ENCODE results near the gene PTPRN2.

PTPRN2 gene

GRCh38 chr7:158576050-158576762 lies 11.4 kb downstream of the PTPRN2 start:
- DNase-seq = no peak

GRCh38 chr7:158574308-158575036 lies 13.2 kb downstream of the PTPRN2 start:
- no peak for DNase-seq

GRCh38 chr7:158573310-158573709 lies 14.3 kb downstream of the PTPRN2 start:
- no peak for DNase-seq

GRCh38 chr7:158572000-158572828 lies 15.4 kb downstream of the PTPRN2 start:
- no peak for DNase-seq

- no peak for DNase-seq
These were observed 17.0 kb downstream of the PTPRN2 start for GRCh38 chr7:158570449-158571170.

GRCh38 chr7:158569858-158570323 lies 17.7 kb downstream of the PTPRN2 start:
- no peak for DNase-seq

GRCh38 chr7:158568974-158569857 lies 18.4 kb downstream of the PTPRN2 start:
- DNase-seq = no peak

GRCh38 chr7:158567153-158567603 lies 20.4 kb downstream of the PTPRN2 start:
- DNase-seq = no peak

GRCh38 chr7:158564663-158565035 lies 23.0 kb downstream of the PTPRN2 start:
- no peak for DNase-seq

- DNase-seq = no peak
These were observed 23.5 kb downstream of the PTPRN2 start for GRCh38 chr7:158563911-158564662.

GRCh38 chr7:158563051-158563450 lies 24.6 kb downstream of the PTPRN2 start:
- no peak for DNase-seq

GRCh38 chr7:158562517-158562916 lies 25.1 kb downstream of the PTPRN2 start:
- DNase-seq = no peak

- no peak for DNase-seq
These were observed 26.0 kb downstream of the PTPRN2 start for GRCh38 chr7:158561659-158562058.

- DNase-seq = no peak
These were observed 27.2 kb downstream of the PTPRN2 start for GRCh38 chr7:158560386-158560785.

- DNase-seq = no peak
These were observed 28.3 kb downstream of the PTPRN2 start for GRCh38 chr7:158559356-158559755.

- DNase-seq = no peak
These were observed 28.8 kb downstream of the PTPRN2 start for GRCh38 chr7:158558816-158559215.

GRCh38 chr7:158557441-158557755 lies 30.2 kb downstream of the PTPRN2 start:
- no peak for DNase-seq

GRCh38 chr7:158556721-158557440 lies 30.7 kb downstream of the PTPRN2 start:
- no peak for DNase-seq

- DNase-seq = no peak
These were observed 32.5 kb downstream of the PTPRN2 start for GRCh38 chr7:158555034-158555520.

GRCh38 chr7:158550886-158551452 lies 36.7 kb downstream of the PTPRN2 start:
- DNase-seq = no peak
